SK-N-SH (cell line): ENCODE measurements around the gene DIP2A.
A peak's percentile ranks its signal among the peaks of the same experiment; 100 is the strongest.

Experiments
- CTCF ChIP-seq: fragments of 200-600 bp; sonication (generic); IDR thresholded peaks from 2 replicates; pipeline ENCODE4 v1.6.1; 2017; ENCODE audit warnings: antibody characterized with exemption, mild to moderate bottlenecking, moderate library complexity
- EP300 ChIP-seq, 2 experiments: IDR thresholded peaks; 2 replicates each; pipeline versions ENCODE4 v1.4.0 to v1.6.1; 2012; ENCODE audit warnings: borderline replicate concordance in 1 of 2, low read depth in 1 of 2, low read length in 1 of 2
- FOSL2 ChIP-seq: IDR thresholded peaks from 2 replicates; pipeline ENCODE4 v1.4.0; 2012; ENCODE audit warnings: low read depth, mild to moderate bottlenecking, moderate library complexity, borderline replicate concordance
- RAD21 ChIP-seq: IDR thresholded peaks from 2 replicates; pipeline ENCODE4 v1.6.1; 2012; ENCODE audit warnings: mild to moderate bottlenecking, low read length
- SIN3A ChIP-seq: IDR thresholded peaks from 2 replicates; pipeline ENCODE4 v1.6.1; 2012; ENCODE audit warnings: low read depth, mild to moderate bottlenecking, low read length, moderate library complexity, borderline replicate concordance
- TCF12 ChIP-seq: IDR thresholded peaks from 2 replicates; pipeline ENCODE4 v1.4.0; 2012
- TF ChIP-seq, protein P1 (sequence below): IDR thresholded peaks from 2 replicates; pipeline ENCODE4 v1.6.1; 2012; ENCODE audit warnings: mild to moderate bottlenecking, low read depth, low read length, moderate library complexity

DNA sequence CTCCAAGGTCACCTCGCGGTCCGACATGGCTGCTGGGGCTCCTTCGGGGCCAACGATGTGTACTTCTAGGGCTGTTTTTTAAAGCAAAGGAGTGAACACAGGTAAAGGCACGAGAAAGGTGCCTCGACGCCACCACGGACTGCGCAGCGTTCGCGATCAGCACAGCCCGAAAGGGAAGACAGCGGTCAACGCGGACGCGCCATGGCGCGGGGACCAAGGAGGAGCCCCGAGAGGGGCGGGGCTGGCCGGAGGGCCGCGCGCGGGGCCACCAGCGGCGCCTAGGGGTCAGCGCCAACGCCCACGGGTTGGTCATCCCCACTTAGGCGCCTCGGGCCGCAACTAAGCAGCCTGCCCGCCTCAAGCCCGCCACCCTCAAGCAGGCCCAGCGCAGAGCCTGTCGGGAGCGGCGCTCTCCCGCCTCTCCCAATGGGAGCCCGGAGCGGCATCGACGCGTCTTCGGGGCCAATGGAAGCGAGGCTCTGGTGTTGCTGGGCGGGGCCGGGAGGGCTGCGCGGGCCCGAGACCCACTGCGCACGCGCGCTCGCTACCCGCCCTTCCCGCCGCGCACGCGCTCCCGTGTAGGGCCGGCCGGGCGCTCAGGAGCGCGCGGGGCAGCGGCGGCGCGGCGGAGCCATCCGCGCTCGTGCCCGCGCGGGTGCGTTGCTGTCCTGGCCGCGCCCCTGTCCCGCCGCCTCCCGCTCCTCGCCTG, at the start of gene DIP2A:
- TF ChIP-seq CTCF = no peak
- TF ChIP-seq RAD21 = no peak
- TF ChIP-seq EP300 (IDR thresholded peaks at IDR 0.05; ENCODE audit: borderline replicate concordance in 1 of 2, low read depth in 1 of 2, low read length in 1 of 2) = peak; percentile 18 to 82; a peak in 2 of 4 replicates
- no peak for TF ChIP-seq TCF12
- no peak for TF ChIP-seq FOSL2
- peak; percentile 96 for TF ChIP-seq SIN3A
- TF ChIP-seq, protein P1, sequence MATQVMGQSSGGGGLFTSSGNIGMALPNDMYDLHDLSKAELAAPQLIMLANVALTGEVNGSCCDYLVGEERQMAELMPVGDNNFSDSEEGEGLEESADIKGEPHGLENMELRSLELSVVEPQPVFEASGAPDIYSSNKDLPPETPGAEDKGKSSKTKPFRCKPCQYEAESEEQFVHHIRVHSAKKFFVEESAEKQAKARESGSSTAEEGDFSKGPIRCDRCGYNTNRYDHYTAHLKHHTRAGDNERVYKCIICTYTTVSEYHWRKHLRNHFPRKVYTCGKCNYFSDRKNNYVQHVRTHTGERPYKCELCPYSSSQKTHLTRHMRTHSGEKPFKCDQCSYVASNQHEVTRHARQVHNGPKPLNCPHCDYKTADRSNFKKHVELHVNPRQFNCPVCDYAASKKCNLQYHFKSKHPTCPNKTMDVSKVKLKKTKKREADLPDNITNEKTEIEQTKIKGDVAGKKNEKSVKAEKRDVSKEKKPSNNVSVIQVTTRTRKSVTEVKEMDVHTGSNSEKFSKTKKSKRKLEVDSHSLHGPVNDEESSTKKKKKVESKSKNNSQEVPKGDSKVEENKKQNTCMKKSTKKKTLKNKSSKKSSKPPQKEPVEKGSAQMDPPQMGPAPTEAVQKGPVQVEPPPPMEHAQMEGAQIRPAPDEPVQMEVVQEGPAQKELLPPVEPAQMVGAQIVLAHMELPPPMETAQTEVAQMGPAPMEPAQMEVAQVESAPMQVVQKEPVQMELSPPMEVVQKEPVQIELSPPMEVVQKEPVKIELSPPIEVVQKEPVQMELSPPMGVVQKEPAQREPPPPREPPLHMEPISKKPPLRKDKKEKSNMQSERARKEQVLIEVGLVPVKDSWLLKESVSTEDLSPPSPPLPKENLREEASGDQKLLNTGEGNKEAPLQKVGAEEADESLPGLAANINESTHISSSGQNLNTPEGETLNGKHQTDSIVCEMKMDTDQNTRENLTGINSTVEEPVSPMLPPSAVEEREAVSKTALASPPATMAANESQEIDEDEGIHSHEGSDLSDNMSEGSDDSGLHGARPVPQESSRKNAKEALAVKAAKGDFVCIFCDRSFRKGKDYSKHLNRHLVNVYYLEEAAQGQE = no peak
